HG02884 (cell line): ENCODE data around the gene MOK.

Experiments used
- ATAC-seq: cut with Tn5 transposase; IDR thresholded peaks from one replicate; pipeline ENCODE4 v1.9.1; 2021; ENCODE audit warnings: mild to moderate bottlenecking, moderate library complexity; ENCODE audit not compliant: unreplicated experiment

The MOK gene

DNA sequence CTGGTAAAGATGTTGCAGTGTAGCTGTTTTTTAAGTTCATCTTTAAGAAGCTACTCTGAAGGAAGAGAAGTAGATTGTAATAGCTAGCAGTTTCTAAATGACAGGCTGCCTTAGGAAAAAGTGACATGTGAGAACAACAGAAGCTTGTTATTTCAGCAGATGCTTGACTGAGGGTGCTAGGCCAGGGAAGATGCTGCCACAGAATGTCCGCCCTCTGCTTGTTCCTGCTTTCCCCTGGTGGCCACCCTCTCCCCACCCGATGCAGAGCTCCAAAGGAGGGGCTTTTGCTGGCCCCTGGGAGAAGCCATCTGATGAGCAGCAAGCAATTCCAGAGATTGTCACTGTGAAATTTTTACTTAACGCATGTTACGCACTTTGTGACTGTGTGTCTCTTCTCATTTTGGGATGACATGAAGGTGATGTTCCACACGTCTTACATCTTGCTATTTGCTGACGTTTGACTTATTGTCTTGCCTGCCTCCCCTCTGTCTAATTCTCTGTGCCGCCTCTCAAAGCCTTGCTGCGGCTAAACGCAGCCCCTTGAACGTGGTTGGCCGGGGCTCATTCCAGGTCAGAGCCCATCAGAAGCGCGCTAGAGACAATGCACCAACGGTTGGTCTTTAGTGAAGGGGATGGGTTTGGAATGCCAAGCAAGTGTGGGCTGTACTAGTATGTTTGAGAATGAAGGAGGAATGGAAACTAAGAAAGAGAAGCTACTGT, 120.5 kb downstream of the MOK start:
- ATAC-seq, result no peak

DNA sequence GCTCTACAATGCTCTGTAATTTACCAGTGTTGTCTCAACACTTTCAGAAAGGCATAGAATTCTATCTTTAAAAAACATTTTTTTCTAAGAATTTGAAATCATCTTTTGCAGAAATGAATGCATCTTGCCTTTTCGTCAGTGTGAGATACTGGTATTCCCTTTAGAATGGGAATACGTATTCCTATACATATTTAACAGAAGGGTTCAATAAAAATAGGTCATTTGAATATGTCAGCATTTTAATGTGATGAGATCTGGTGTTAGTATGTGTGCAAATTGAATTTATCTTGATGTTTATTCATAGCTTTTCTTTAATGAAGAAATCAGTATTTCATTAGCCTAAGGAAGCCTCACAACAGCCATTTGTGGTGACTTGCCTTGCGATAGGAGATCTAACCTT, 121.1 kb downstream of the MOK start:
- no peak for ATAC-seq

DNA sequence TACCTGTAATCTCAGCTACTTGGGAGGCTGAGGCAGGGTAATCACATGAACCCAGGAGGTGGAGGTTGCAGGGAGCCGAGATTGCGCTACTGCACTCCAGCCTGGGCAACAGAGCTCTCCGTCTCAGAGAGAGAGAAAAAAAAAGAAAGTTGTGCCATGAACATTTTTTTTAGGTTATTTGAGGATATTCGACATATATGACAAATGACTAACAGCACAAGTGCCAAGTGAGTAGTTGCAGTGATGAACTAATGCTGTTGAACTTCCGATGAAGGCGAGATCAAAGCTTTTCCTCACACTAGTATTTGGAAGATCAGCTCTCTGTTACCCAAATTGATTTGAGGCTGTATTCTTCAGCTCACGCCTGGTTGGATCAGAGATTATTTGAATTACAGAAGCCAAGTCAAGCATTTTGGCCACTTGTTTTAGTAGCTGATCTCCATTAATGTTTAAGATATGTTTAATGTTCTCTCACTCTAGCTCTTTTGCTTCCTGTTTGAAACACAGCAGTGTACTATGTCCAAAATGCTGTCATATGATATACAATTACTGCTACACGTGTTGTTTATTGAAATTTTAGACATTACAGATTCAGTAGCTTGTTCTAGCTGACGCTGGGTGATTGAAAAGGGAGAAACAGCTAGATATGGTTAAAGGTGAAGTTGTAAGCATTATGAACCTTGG, 121.9 kb downstream of the MOK start:
- ATAC-seq, result no peak

DNA sequence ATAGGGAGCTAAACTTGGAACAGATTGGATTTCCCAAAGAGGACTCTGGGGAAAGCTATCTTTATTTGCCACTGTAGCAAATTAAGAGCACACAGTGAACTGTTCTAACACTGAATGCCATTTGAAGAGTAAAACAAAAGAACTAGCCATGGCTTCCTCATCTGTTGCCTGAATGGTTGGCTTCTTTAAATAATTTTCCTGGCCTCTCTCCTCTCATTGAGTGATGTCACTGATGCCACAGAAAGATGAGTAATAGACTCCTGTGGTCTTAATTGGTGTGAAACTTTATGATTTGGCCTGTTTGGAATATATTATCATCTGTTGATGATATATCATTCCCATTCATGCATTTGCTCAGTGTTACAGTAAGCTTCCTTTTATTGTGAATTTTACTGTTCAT, 122.8 kb downstream of the MOK start:
- no peak for ATAC-seq

DNA sequence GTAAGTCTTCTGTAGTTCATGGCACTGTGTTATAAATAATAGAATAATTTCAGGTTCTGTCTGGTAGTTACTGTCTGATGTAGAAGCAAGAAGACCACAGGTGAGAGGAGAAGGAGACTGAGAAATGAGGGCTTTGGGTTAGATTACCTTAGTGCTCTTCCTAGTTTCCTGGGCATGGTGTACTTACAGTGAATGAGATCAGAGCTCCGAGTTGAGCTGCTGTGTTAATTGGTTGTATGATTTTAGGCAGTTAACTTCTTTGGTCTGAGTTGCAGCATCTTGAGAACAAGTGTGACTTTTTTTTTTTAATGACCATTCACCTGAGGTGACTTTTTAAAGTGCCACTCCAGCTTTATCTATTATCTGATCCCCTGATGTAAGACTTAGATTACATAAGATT, 123.8 kb downstream of the MOK start:
- no peak for ATAC-seq

DNA sequence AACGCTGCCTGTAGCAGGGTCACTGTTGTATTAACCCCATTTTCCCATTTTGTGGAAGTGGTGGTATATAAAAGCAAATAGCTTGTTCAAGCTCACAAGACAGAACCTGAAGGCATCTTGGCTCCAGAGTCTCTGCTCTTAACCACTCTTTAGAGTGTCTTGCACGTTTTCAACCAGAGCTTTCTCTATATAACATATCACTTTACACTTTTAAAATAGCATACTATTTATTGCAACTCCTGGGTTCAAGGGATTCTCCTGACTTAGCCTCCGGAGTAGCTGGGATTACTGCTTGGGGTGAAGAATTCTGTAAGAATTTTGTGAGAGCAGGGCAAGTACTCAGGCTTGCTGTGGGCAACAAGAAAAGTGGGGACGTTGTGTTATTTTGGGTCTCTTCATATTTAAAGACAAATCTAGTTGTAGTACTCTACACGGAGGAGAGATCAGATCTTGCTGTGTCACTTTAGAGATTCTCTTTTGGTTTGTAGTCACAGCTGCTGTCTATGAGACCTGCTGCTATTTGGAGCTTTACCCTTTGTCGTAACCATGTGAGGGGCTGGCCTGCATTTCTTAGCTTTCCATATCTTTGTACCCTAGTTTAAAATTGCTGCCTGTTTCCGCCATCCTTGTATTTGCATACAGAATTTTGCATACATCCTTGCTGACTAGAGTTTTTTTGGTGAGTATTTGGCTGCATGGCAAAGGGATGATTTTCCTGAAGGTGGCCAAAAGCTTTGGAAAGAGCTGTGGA, 124.5 kb downstream of the MOK start:
- no peak for ATAC-seq
